Muscle layer of duodenum (tissue), 2 donors: ENCODE data around the gene MYPN.

Experiments used
- H3K27ac ChIP-seq: one replicate; pipeline ENCODE4 v1.7.0; 2013; ENCODE audit warnings: mild to moderate bottlenecking, low read length
- H3K27me3 ChIP-seq: one replicate; pipeline ENCODE4 v1.7.0; 2013; ENCODE audit warnings: low read depth, mild to moderate bottlenecking, control low read depth, low read length
- H3K36me3 ChIP-seq, 2 donors: one replicate each; pipeline ENCODE4 v1.7.0; 2013; ENCODE audit warnings: low read length in 2 of 2, control low read depth in 1 of 2, mild to moderate bottlenecking in 1 of 2; ENCODE audit not compliant: insufficient read depth in 2 of 2, control insufficient read depth in 1 of 2
- H3K4me1 ChIP-seq, 2 donors: one replicate each; pipeline ENCODE4 v1.7.0; 2013; ENCODE audit warnings: low read length in 2 of 2, mild to moderate bottlenecking in 2 of 2, control low read depth in 1 of 2, moderate library complexity in 1 of 2; ENCODE audit not compliant: insufficient read depth in 2 of 2, control insufficient read depth in 1 of 2
- H3K4me3 ChIP-seq, 2 donors: one replicate each; pipeline ENCODE4 v1.7.0; 2013; ENCODE audit warnings: low read length in 2 of 2, low read depth in 1 of 2, mild to moderate bottlenecking in 1 of 2
- H3K9me3 ChIP-seq, 2 donors: one replicate each; pipeline ENCODE4 v1.7.0; 2013; ENCODE audit warnings: low read length in 2 of 2, control low read depth in 1 of 2, mild to moderate bottlenecking in 1 of 2; ENCODE audit not compliant: control insufficient read depth in 1 of 2
- donor health status: healthy.

Gene MYPN

GRCh38 chr10:68092512-68092911 is 16.8 kb upstream of the MYPN start:
- H3K27me3 ChIP-seq: no peaks in the 10 kb centered on the region
- H3K9me3 ChIP-seq: no peaks in the 10 kb centered on the region
- H3K4me3 ChIP-seq: no peak overlapping the region
- no peak overlapping the region for H3K27ac ChIP-seq
- no peaks in the 10 kb centered on the region for H3K36me3 ChIP-seq
- no peaks in the 10 kb centered on the region for H3K4me1 ChIP-seq

- H3K36me3 ChIP-seq: no peaks in the 10 kb centered on the region
- H3K9me3 ChIP-seq: no peaks in the 10 kb centered on the region
- H3K4me1 ChIP-seq: no peaks in the 10 kb centered on the region
- H3K4me3 ChIP-seq: no peak overlapping the region
- H3K27me3 ChIP-seq: no peaks in the 10 kb centered on the region
- H3K27ac ChIP-seq: no peak overlapping the region
These were observed 14.1 kb upstream of the MYPN start for GRCh38 chr10:68095153-68095552.

GRCh38 chr10:68096913-68097516 is 12.3 kb upstream of the MYPN start:
- H3K4me3 ChIP-seq: no peak overlapping the region
- no peaks in the 10 kb centered on the region for H3K9me3 ChIP-seq
- no peaks in the 10 kb centered on the region for H3K27me3 ChIP-seq
- no peaks in the 10 kb centered on the region for H3K36me3 ChIP-seq
- H3K4me1 ChIP-seq: no peaks in the 10 kb centered on the region
- H3K27ac ChIP-seq: no peak overlapping the region

GRCh38 chr10:68099736-68100135 is 9.6 kb upstream of the MYPN start:
- Histone ChIP-seq H3K36me3 (no peaks in the 10 kb centered on the region), H3K27me3 (no peaks in the 10 kb centered on the region), H3K27ac (no peak overlapping the region), H3K4me1 (no peaks in the 10 kb centered on the region), H3K9me3 (no peaks in the 10 kb centered on the region), H3K4me3 (no peak overlapping the region)

GRCh38 chr10:68101066-68101465 is 8.2 kb upstream of the MYPN start:
- Histone ChIP-seq H3K4me1 (no peaks in the 10 kb centered on the region), H3K36me3 (no peaks in the 10 kb centered on the region)

GRCh38 chr10:68103261-68103878 is 5.9 kb upstream of the MYPN start:
- Histone ChIP-seq H3K36me3 (no peaks in the 10 kb centered on the region), H3K9me3 (no peaks in the 10 kb centered on the region), H3K27ac (no peak overlapping the region), H3K4me1 (no peaks in the 10 kb centered on the region), H3K4me3 (no peak overlapping the region), H3K27me3 (no peaks in the 10 kb centered on the region)

More at GRCh38 chr10:68101066-68101465, 8.2 kb upstream of the MYPN start:
- no peak overlapping the region for H3K27ac ChIP-seq
- no peaks in the 10 kb centered on the region for H3K9me3 ChIP-seq
- H3K4me3 ChIP-seq: no peak overlapping the region
- H3K27me3 ChIP-seq: no peaks in the 10 kb centered on the region

- no peaks in the 10 kb centered on the region for H3K27me3 ChIP-seq
- no peak overlapping the region for H3K27ac ChIP-seq
- H3K4me1 ChIP-seq: no peaks in the 10 kb centered on the region
- no peak overlapping the region for H3K4me3 ChIP-seq
- H3K36me3 ChIP-seq: no peaks in the 10 kb centered on the region
- H3K9me3 ChIP-seq: no peaks in the 10 kb centered on the region
These were observed 5.4 kb upstream of the MYPN start for GRCh38 chr10:68103901-68104300.

- no peaks in the 10 kb centered on the region for H3K27me3 ChIP-seq
- H3K9me3 ChIP-seq: no peaks in the 10 kb centered on the region
- peaks cover 4% of the 10 kb centered on the region in 2 donors for H3K4me1 ChIP-seq
- H3K4me3 ChIP-seq: no peak overlapping the region
- H3K27ac ChIP-seq: no peak overlapping the region
- H3K36me3 ChIP-seq: no peaks in the 10 kb centered on the region
These were observed 3.5 kb upstream of the MYPN start for GRCh38 chr10:68105820-68106219.

GRCh38 chr10:68106656-68107055 is 2.6 kb upstream of the MYPN start:
- Histone ChIP-seq H3K9me3 (no peaks in the 10 kb centered on the region), H3K27ac (no peak overlapping the region), H3K4me3 (no peak overlapping the region), H3K36me3 (no peaks in the 10 kb centered on the region), H3K27me3 (no peaks in the 10 kb centered on the region), H3K4me1 (peaks cover 4% of the 10 kb centered on the region in 2 donors)

GRCh38 chr10:68107651-68108050 is 1.6 kb upstream of the MYPN start:
- no peak overlapping the region for H3K27ac ChIP-seq
- H3K36me3 ChIP-seq: no peaks in the 10 kb centered on the region
- no peaks in the 10 kb centered on the region for H3K27me3 ChIP-seq
- no peaks in the 10 kb centered on the region for H3K9me3 ChIP-seq
- H3K4me1 ChIP-seq: peaks cover 4% of the 10 kb centered on the region in 2 donors
- H3K4me3 ChIP-seq: no peak overlapping the region

- H3K27me3 ChIP-seq: no peaks in the 10 kb centered on the region
- no peaks in the 10 kb centered on the region for H3K36me3 ChIP-seq
- H3K4me1 ChIP-seq: peaks cover 4% of the 10 kb centered on the region in 2 donors
- no peak overlapping the region for H3K27ac ChIP-seq
- H3K4me3 ChIP-seq: no peak overlapping the region
- no peaks in the 10 kb centered on the region for H3K9me3 ChIP-seq
These were observed 1.2 kb upstream of the MYPN start for GRCh38 chr10:68108051-68108450.

- H3K4me1 ChIP-seq: peaks cover 4% of the 10 kb centered on the region in 2 donors
- no peaks in the 10 kb centered on the region for H3K27me3 ChIP-seq
- no peak overlapping the region for H3K4me3 ChIP-seq
- no peaks in the 10 kb centered on the region for H3K9me3 ChIP-seq
- no peaks in the 10 kb centered on the region for H3K36me3 ChIP-seq
- H3K27ac ChIP-seq: no peak overlapping the region
These were observed 635 bp upstream of the MYPN start for GRCh38 chr10:68108653-68109052.
